ENCODE data around the gene ALOX15B.

DNA sequence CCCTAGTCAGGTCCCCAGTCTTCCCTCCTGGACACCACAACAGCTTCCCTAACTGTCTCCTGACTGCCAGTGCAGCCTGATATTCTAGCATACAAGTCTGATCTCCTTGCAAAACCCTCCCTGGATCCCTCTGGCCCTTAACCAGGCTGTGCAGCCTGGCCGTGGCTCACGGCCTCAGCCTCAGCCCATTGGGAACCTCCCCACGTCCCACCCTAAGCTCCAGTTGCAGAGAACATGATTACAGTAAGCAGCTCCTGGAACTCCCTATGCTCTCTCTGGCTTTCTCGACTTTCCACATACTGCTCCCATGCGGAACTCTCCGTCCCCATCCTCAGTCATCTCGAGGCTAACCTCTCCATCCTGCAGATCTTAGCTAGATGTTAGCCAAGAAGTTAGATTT lies 35.7 kb downstream of the ALOX15B start:
- TF ChIP-seq GATA2 (IDR thresholded peaks at IDR 0.05; ENCODE audit: low read depth, low read length) (no peak), GATA3 (IDR thresholded peaks at IDR 0.05; ENCODE audit: low read depth, low read length) (no peak)

Measured in SH-SY5Y (cell line).